ENCODE results near the gene EGFR.

EGFR gene

GRCh38 chr7:55170335-55171069 is 151.7 kb downstream of the EGFR start:
- no peak overlapping the region for H3K4me3 ChIP-seq (ENCODE audit: low read depth, low read length)
- peaks cover 70% of the 10 kb centered on the region for H3K36me3 ChIP-seq (replicated peaks)
- no peaks in the 10 kb centered on the region for H3K27me3 ChIP-seq (replicated peaks)
- no peak for DNase-seq
- in situ Hi-C loops (cut with HindIII; ENCODE audit: low pct_ligation_motif_present, low sequenced_read_pairs) = no loop called here
- TF ChIP-seq CTCF (IDR thresholded peaks at IDR 0.05; ENCODE audit: low read depth, low read length, missing control alignments) = no peak
- H3K27ac ChIP-seq = no peak overlapping the region

GRCh38 chr7:55171157-55171556 is 152.3 kb downstream of the EGFR start:
- H3K27me3 ChIP-seq (replicated peaks) = no peaks in the 10 kb centered on the region
- H3K4me3 ChIP-seq (ENCODE audit: low read depth, low read length) = no peak overlapping the region
- in situ Hi-C loops (cut with HindIII; ENCODE audit: low pct_ligation_motif_present, low sequenced_read_pairs) = no loop called here
- H3K36me3 ChIP-seq (replicated peaks) = peaks cover 67% of the 10 kb centered on the region
- TF ChIP-seq CTCF (IDR thresholded peaks at IDR 0.05; ENCODE audit: low read depth, low read length, missing control alignments) = no peak
- DNase-seq = no peak
- no peak overlapping the region for H3K27ac ChIP-seq

- DNase-seq = peak; percentile 22
- in situ Hi-C loops (cut with HindIII; ENCODE audit: low pct_ligation_motif_present, low sequenced_read_pairs) = no loop called here
- no peak overlapping the region for H3K27ac ChIP-seq
- H3K4me3 ChIP-seq (ENCODE audit: low read depth, low read length) = no peak overlapping the region
- peaks cover 71% of the 10 kb centered on the region for H3K36me3 ChIP-seq (replicated peaks)
- no peak for TF ChIP-seq CTCF (IDR thresholded peaks at IDR 0.05; ENCODE audit: low read depth, low read length, missing control alignments)
- H3K27me3 ChIP-seq (replicated peaks) = no peaks in the 10 kb centered on the region
Measured at GRCh38 chr7:55172161-55172560, 153.3 kb downstream of the EGFR start.

GRCh38 chr7:55172881-55173609 is 154.2 kb downstream of the EGFR start:
- no peak for TF ChIP-seq CTCF (IDR thresholded peaks at IDR 0.05; ENCODE audit: low read depth, low read length, missing control alignments)
- H3K27ac ChIP-seq = no peak overlapping the region
- no peaks in the 10 kb centered on the region for H3K27me3 ChIP-seq (replicated peaks)
- H3K4me3 ChIP-seq (ENCODE audit: low read depth, low read length) = no peak overlapping the region
- DNase-seq = no peak
- in situ Hi-C loops (cut with HindIII; ENCODE audit: low pct_ligation_motif_present, low sequenced_read_pairs) = no loop called here
- H3K36me3 ChIP-seq (replicated peaks) = peaks cover 75% of the 10 kb centered on the region

GRCh38 chr7:55173671-55174070 is 154.9 kb downstream of the EGFR start:
- DNase-seq = no peak
- Histone ChIP-seq H3K36me3 (replicated peaks) (peaks cover 78% of the 10 kb centered on the region), H3K27me3 (replicated peaks) (no peaks in the 10 kb centered on the region), H3K27ac (no peak overlapping the region), H3K4me3 (ENCODE audit: low read depth, low read length) (no peak overlapping the region)
- in situ Hi-C loops (cut with HindIII; ENCODE audit: low pct_ligation_motif_present, low sequenced_read_pairs) = no loop called here
- peak; percentile 42 for TF ChIP-seq CTCF (IDR thresholded peaks at IDR 0.05; ENCODE audit: low read depth, low read length, missing control alignments)

All from brain microvascular endothelial cell (primary cell).